OCI-LY1 (cell line): ENCODE data around the gene TULP4.

Experiments
- H2AFZ ChIP-seq: fragments of 200-600 bp; sonication (generic), shearing (Covaris generic); 2 replicates; pipeline ENCODE4 v1.6.0; 2014; ENCODE audit warnings: antibody characterized with exemption, mild to moderate bottlenecking, low read length
- H3F3A ChIP-seq: fragments of 200-600 bp; sonication (generic), shearing (Covaris generic); 2 replicates; pipeline ENCODE4 v1.6.0; 2014; ENCODE audit warnings: mild to moderate bottlenecking, antibody characterized with exemption, low read length, moderate library complexity; ENCODE audit not compliant: insufficient read depth
- H3K27ac ChIP-seq: fragments of 200-600 bp; sonication (generic); 2 replicates; pipeline ENCODE4 v1.5.1; 2014; ENCODE audit warnings: low read length, mixed run types, mild to moderate bottlenecking, low read depth; ENCODE audit not compliant: poor library complexity, severe bottlenecking
- H3K27me3 ChIP-seq: fragments of 200-600 bp; sonication (generic); 2 replicates; pipeline ENCODE4 v1.6.0; 2014; ENCODE audit warnings: antibody characterized with exemption, mild to moderate bottlenecking, low read length, moderate library complexity; ENCODE audit not compliant: insufficient read depth
- H3K36me3 ChIP-seq: fragments of 200-600 bp; sonication (generic); 2 replicates; pipeline ENCODE4 v1.6.1; 2014; ENCODE audit warnings: mild to moderate bottlenecking, antibody characterized with exemption, low read length, moderate library complexity, mixed read lengths; ENCODE audit not compliant: insufficient read depth
- H3K4me1 ChIP-seq: fragments of 200-600 bp; sonication (generic); 2 replicates; pipeline ENCODE4 v1.5.1; 2014; ENCODE audit warnings: mild to moderate bottlenecking, low read length, moderate library complexity; ENCODE audit not compliant: insufficient read depth, severe bottlenecking
- H3K4me2 ChIP-seq: fragments of 200-600 bp; sonication (generic), shearing (Covaris generic); 2 replicates; pipeline ENCODE4 v1.6.1; 2014; ENCODE audit warnings: low read length
- H3K4me3 ChIP-seq: fragments of 200-600 bp; sonication (generic); 2 replicates; pipeline ENCODE4 v1.5.1; 2014; ENCODE audit warnings: low read length, low read depth, mild to moderate bottlenecking, mixed read lengths; ENCODE audit not compliant: poor library complexity, severe bottlenecking
- H3K79me2 ChIP-seq: fragments of 200-600 bp; shearing (Covaris generic); 2 replicates; pipeline ENCODE4 v1.6.1; 2016; ENCODE audit warnings: mixed run types, low read length, mixed read lengths; ENCODE audit not compliant: insufficient read depth
- H3K9ac ChIP-seq: fragments of 200-600 bp; sonication (generic), shearing (Covaris generic); 2 replicates; pipeline ENCODE4 v1.6.1; 2014; ENCODE audit warnings: mild to moderate bottlenecking, low read length, mixed read lengths
- H3K9me2 ChIP-seq: fragments of 200-600 bp; sonication (generic), shearing (Covaris generic); 2 replicates; pipeline ENCODE4 v1.6.1; 2014; ENCODE audit warnings: low read depth, mild to moderate bottlenecking, low read length, mixed read lengths
- H3K9me3 ChIP-seq: fragments of 200-600 bp; shearing (Covaris generic); 2 replicates; pipeline ENCODE4 v1.6.1; 2014; ENCODE audit warnings: low read length, mixed read lengths
- H4K20me1 ChIP-seq: fragments of 200-600 bp; sonication (generic), shearing (Covaris generic); 2 replicates; pipeline ENCODE4 v1.6.0; 2016; ENCODE audit warnings: mild to moderate bottlenecking, low read length; ENCODE audit not compliant: insufficient read depth
- CTCF ChIP-seq: fragments of 200-600 bp; sonication (generic), shearing (Covaris generic); IDR thresholded peaks from 2 replicates; pipeline ENCODE4 v1.5.1; 2017; ENCODE audit warnings: mild to moderate bottlenecking, antibody characterized with exemption, low read length, moderate library complexity, mixed read lengths
- EZH2 ChIP-seq: fragments of 200-600 bp; sonication (generic), shearing (Covaris generic); IDR thresholded peaks from 2 replicates; pipeline ENCODE4 v1.8.0; 2017; ENCODE audit warnings: borderline replicate concordance, mixed run types, mild to moderate bottlenecking, antibody characterized with exemption, low read length, moderate library complexity, mixed read lengths

Gene TULP4

DNA sequence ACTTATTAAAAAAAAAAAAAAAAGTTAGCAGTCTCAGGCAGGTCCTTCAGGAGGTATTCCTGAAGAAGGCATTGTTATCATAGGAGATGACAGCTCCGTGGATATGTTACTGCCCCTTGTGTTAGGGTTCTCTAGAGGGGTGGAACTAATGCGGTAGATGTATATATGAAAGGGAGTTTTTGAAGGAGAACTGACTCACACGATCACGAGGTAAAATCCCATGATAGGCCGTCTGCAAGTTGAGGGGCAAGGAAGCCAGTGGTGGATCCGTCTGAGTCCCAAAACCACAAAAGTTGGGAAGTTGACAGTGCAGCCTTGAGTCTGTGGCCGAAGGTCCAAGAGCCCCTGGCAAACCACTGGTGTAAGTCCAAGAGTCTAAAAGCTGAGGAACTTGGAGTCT, 103.4 kb downstream of the TULP4 start:
- Histone ChIP-seq H4K20me1 (no peaks in the 10 kb centered on the region), H3K27me3 (no peaks in the 10 kb centered on the region), H3K36me3 (peaks cover 68% of the 10 kb centered on the region), H2AFZ (no peak overlapping the region), H3K79me2 (peaks cover 6% of the 10 kb centered on the region), H3K4me3 (no peak overlapping the region), H3K9ac (no peak overlapping the region), H3K27ac (no peak overlapping the region), H3K4me2 (no peak overlapping the region), H3K9me3 (peaks cover 4% of the 10 kb centered on the region; the same call in 1 of the 2 replicates), H3K9me2 (no peaks in the 10 kb centered on the region), H3F3A (no peaks in the 10 kb centered on the region), H3K4me1 (no peaks in the 10 kb centered on the region)
- TF ChIP-seq CTCF (no peak), EZH2 (no peak)

- H3K27me3 ChIP-seq = no peaks in the 10 kb centered on the region
- no peak overlapping the region for H3K4me3 ChIP-seq
- H3K9ac ChIP-seq = no peak overlapping the region
- H3K9me2 ChIP-seq = no peaks in the 10 kb centered on the region
- H3F3A ChIP-seq = no peaks in the 10 kb centered on the region
- H3K4me2 ChIP-seq = no peak overlapping the region
- no peaks in the 10 kb centered on the region for H3K4me1 ChIP-seq
- peaks cover 4% of the 10 kb centered on the region; the same call in 1 of the 2 replicates for H3K9me3 ChIP-seq
- TF ChIP-seq EZH2 = no peak
- TF ChIP-seq CTCF = no peak
- H3K79me2 ChIP-seq = no peaks in the 10 kb centered on the region
- H4K20me1 ChIP-seq = no peaks in the 10 kb centered on the region
- peaks cover 68% of the 10 kb centered on the region for H3K36me3 ChIP-seq
- H3K27ac ChIP-seq = no peak overlapping the region
- H2AFZ ChIP-seq = no peak overlapping the region
Measured at GRCh38 chr6:158416883-158417759, 104.9 kb downstream of the TULP4 start.

- Histone ChIP-seq H3K4me3 (no peak overlapping the region), H3K9me2 (no peaks in the 10 kb centered on the region), H4K20me1 (no peaks in the 10 kb centered on the region), H3K4me2 (no peak overlapping the region), H3K9ac (no peak overlapping the region), H3K27ac (no peak overlapping the region), H3F3A (no peaks in the 10 kb centered on the region), H3K36me3 (peaks cover 68% of the 10 kb centered on the region), H3K27me3 (no peaks in the 10 kb centered on the region), H2AFZ (no peak overlapping the region), H3K9me3 (peaks cover 4% of the 10 kb centered on the region; the same call in 1 of the 2 replicates), H3K79me2 (no peaks in the 10 kb centered on the region), H3K4me1 (no peaks in the 10 kb centered on the region)
- no peak for TF ChIP-seq CTCF
- TF ChIP-seq EZH2 = no peak
Measured at GRCh38 chr6:158417760-158418098, 105.5 kb downstream of the TULP4 start.
